Cardiac septum (tissue), 1 donor: ENCODE results near the gene CRISPLD2. TPM values are rescaled to one million over a fixed set of nuclear protein-coding genes. Genes with fewer than 3 reads are reported as not detected.
"Not testable (repeated sequence)": the region's sequence is repeated elsewhere in the genome, so short reads cannot be mapped to it uniquely, and the experiment has no call there.

Experiments used
- DNase-seq: peaks from one replicate; pipeline ENCODE4 v3.0.0-alpha.2; 2020; ENCODE audit warnings: low spot score
- intact Hi-C: fragments of 100-400 bp; cut with DNase I; formaldehyde crosslinking; loops from one replicate; pipeline ENCODE4 v1.14.0; 2022
- total RNA-seq: library from RNA; stranded (reverse); fragmentation: NEBNext Ultra II Directional; extraction: Animal tissue kit (Norgen Biotek cat#: 25700); gene quantifications from one replicate; pipeline ENCODE4 v1.2.1, GENCODE V29; 2021
- donor health status: DM: no; HTN: no; CAD: no.

CRISPLD2 gene
- total RNA-seq, 1 donor from 2014 or later: 16.3 TPM

- no peak for DNase-seq
- intact Hi-C loops: no loop called here
These were observed 31.7 kb downstream of the CRISPLD2 start for GRCh38 chr16:84851192-84852127.

GRCh38 chr16:84853534-84853933 lies 33.7 kb downstream of the CRISPLD2 start:
- intact Hi-C loops: no loop called here
- no peak for DNase-seq

GRCh38 chr16:84854759-84855158 lies 35.0 kb downstream of the CRISPLD2 start:
- DNase-seq: no peak
- intact Hi-C loops: no loop called here

GRCh38 chr16:84855435-84856202 lies 35.8 kb downstream of the CRISPLD2 start:
- intact Hi-C loops, DNase-seq: not testable (repeated sequence)

- DNase-seq, intact Hi-C loops: not testable (repeated sequence)
These were observed 36.4 kb downstream of the CRISPLD2 start for GRCh38 chr16:84856203-84856581.

GRCh38 chr16:84856811-84857210 lies 37.0 kb downstream of the CRISPLD2 start:
- intact Hi-C loops, DNase-seq: not testable (repeated sequence)

GRCh38 chr16:84859681-84860080 lies 39.9 kb downstream of the CRISPLD2 start:
- no peak for DNase-seq
- intact Hi-C loops: no loop called here

- no peak for DNase-seq
- intact Hi-C loops: no loop called here
These were observed 40.6 kb downstream of the CRISPLD2 start for GRCh38 chr16:84860383-84860782.

GRCh38 chr16:84861671-84862070 lies 41.9 kb downstream of the CRISPLD2 start:
- intact Hi-C loops: no loop called here
- no peak for DNase-seq

- DNase-seq: no peak
These were observed 43.2 kb downstream of the CRISPLD2 start for GRCh38 chr16:84862804-84863480.

GRCh38 chr16:84863481-84863814 lies 43.7 kb downstream of the CRISPLD2 start:
- no peak for DNase-seq
- intact Hi-C loops: no loop called here

More at GRCh38 chr16:84862804-84863480, 43.2 kb downstream of the CRISPLD2 start:
- intact Hi-C loops: no loop called here

- DNase-seq: no peak
- intact Hi-C loops: no loop called here
These were observed 44.7 kb downstream of the CRISPLD2 start for GRCh38 chr16:84864326-84864955.

GRCh38 chr16:84867696-84868095 lies 47.9 kb downstream of the CRISPLD2 start:
- no peak for DNase-seq
- intact Hi-C loops: no loop called here

- intact Hi-C loops: no loop called here
- no peak for DNase-seq
These were observed 48.5 kb downstream of the CRISPLD2 start for GRCh38 chr16:84868328-84868727.

GRCh38 chr16:84868829-84869472 lies 49.2 kb downstream of the CRISPLD2 start:
- DNase-seq: no peak
- intact Hi-C loops: no loop called here

- DNase-seq: no peak
- intact Hi-C loops: no loop called here
These were observed 49.7 kb downstream of the CRISPLD2 start for GRCh38 chr16:84869473-84869845.

GRCh38 chr16:84872971-84873370 lies 53.2 kb downstream of the CRISPLD2 start:
- intact Hi-C loops: not testable (repeated sequence)

GRCh38 chr16:84874004-84874435 lies 54.2 kb downstream of the CRISPLD2 start:
- DNase-seq: no peak

More at GRCh38 chr16:84872971-84873370, 53.2 kb downstream of the CRISPLD2 start:
- DNase-seq: not testable (repeated sequence)

GRCh38 chr16:84874553-84874952 lies 54.8 kb downstream of the CRISPLD2 start:
- intact Hi-C loops: no loop called here
- no peak for DNase-seq

More at GRCh38 chr16:84874004-84874435, 54.2 kb downstream of the CRISPLD2 start:
- intact Hi-C loops: no loop called here
